ENCODE results near the gene VAMP5.
"Not testable (repeated sequence)": the region's sequence is repeated elsewhere in the genome, so short reads cannot be mapped to it uniquely, and the experiment has no call there.

The VAMP5 gene

GRCh38 chr2:85554980-85555612 lies 29.1 kb upstream of the VAMP5 start:
- Histone ChIP-seq H3K79me1 (ENCODE audit: low read length) (peaks cover 16% of the 10 kb centered on the region), H3K79me2 (ENCODE audit: control insufficient read depth, insufficient read depth, low read length) (peaks cover 11% of the 10 kb centered on the region), H3K56ac (ENCODE audit: low read length) (no peak overlapping the region), H3K18ac (ENCODE audit: low read length) (no peak overlapping the region), H3K4me1 (ENCODE audit: control insufficient read depth, low read depth, low read length) (no peaks in the 10 kb centered on the region), H3K4me3 (ENCODE audit: low read length) (no peak overlapping the region), H3K9ac (ENCODE audit: low read length) (no peak overlapping the region), H4K8ac (ENCODE audit: low read depth, low read length) (no peak overlapping the region), H2AK5ac (ENCODE audit: low read length) (no peak overlapping the region), H3K4me2 (ENCODE audit: low read length) (no peak overlapping the region), H3K27ac (ENCODE audit: low read depth, low read length) (no peak overlapping the region), H2BK120ac (ENCODE audit: low read depth, low read length) (no peak overlapping the region), H2BK15ac (replicated peaks; ENCODE audit: low read depth) (no peak overlapping the region), H3K23ac (ENCODE audit: low read length) (no peak overlapping the region), H4K5ac (ENCODE audit: low read length) (no peak overlapping the region), H2BK5ac (ENCODE audit: low read length) (no peak overlapping the region), H3K36me3 (ENCODE audit: control insufficient read depth, insufficient read depth, low read length) (peaks cover 21% of the 10 kb centered on the region), H3K4ac (ENCODE audit: low read depth, low read length) (no peak overlapping the region), H3K27me3 (ENCODE audit: insufficient read depth, low read length, poor library complexity) (no peaks in the 10 kb centered on the region)
- DNase-seq = no peak
- no CpG with 5 or more reads among the region's 3 CpGs for WGBS (ENCODE audit: extremely low coverage, insufficient coverage, low lambda C conversion rate)

- H3K9ac ChIP-seq (ENCODE audit: low read length) = no peak overlapping the region
- H4K5ac ChIP-seq (ENCODE audit: low read length) = no peak overlapping the region
- H2BK5ac ChIP-seq (ENCODE audit: low read length) = no peak overlapping the region
- no peaks in the 10 kb centered on the region for H3K27me3 ChIP-seq (ENCODE audit: insufficient read depth, low read length, poor library complexity)
- peaks cover 18% of the 10 kb centered on the region for H3K79me2 ChIP-seq (ENCODE audit: control insufficient read depth, insufficient read depth, low read length)
- no peak overlapping the region for H3K56ac ChIP-seq (ENCODE audit: low read length)
- no peak overlapping the region for H3K27ac ChIP-seq (ENCODE audit: low read depth, low read length)
- no peak overlapping the region for H2AK5ac ChIP-seq (ENCODE audit: low read length)
- no peak overlapping the region for H3K4ac ChIP-seq (ENCODE audit: low read depth, low read length)
- no peak overlapping the region for H3K4me3 ChIP-seq (ENCODE audit: low read length)
- no peaks in the 10 kb centered on the region for H3K4me1 ChIP-seq (ENCODE audit: control insufficient read depth, low read depth, low read length)
- H3K36me3 ChIP-seq (ENCODE audit: control insufficient read depth, insufficient read depth, low read length) = peaks cover 11% of the 10 kb centered on the region
- WGBS (ENCODE audit: extremely low coverage, insufficient coverage, low lambda C conversion rate) = no CpG with 5 or more reads among the region's 5 CpGs
- no peak overlapping the region for H4K8ac ChIP-seq (ENCODE audit: low read depth, low read length)
- no peak for DNase-seq
- H3K79me1 ChIP-seq (ENCODE audit: low read length) = peaks cover 17% of the 10 kb centered on the region
- no peak overlapping the region for H2BK120ac ChIP-seq (ENCODE audit: low read depth, low read length)
- H3K18ac ChIP-seq (ENCODE audit: low read length) = no peak overlapping the region
- H3K4me2 ChIP-seq (ENCODE audit: low read length) = no peak overlapping the region
- no peak overlapping the region for H3K23ac ChIP-seq (ENCODE audit: low read length)
- H2BK15ac ChIP-seq (replicated peaks; ENCODE audit: low read depth) = no peak overlapping the region
These were observed 27.1 kb upstream of the VAMP5 start for GRCh38 chr2:85557130-85557529.

GRCh38 chr2:85558160-85558559 lies 26.1 kb upstream of the VAMP5 start:
- H3K79me1 ChIP-seq (ENCODE audit: low read length) = peaks cover 17% of the 10 kb centered on the region
- no peak overlapping the region for H3K23ac ChIP-seq (ENCODE audit: low read length)
- H3K9ac ChIP-seq (ENCODE audit: low read length) = no peak overlapping the region
- H2BK5ac ChIP-seq (ENCODE audit: low read length) = no peak overlapping the region
- no peak overlapping the region for H2AK5ac ChIP-seq (ENCODE audit: low read length)
- H3K79me2 ChIP-seq (ENCODE audit: control insufficient read depth, insufficient read depth, low read length) = peaks cover 18% of the 10 kb centered on the region
- no peak overlapping the region for H3K27ac ChIP-seq (ENCODE audit: low read depth, low read length)
- no peak for DNase-seq
- H3K4me3 ChIP-seq (ENCODE audit: low read length) = no peak overlapping the region
- no peak overlapping the region for H4K8ac ChIP-seq (ENCODE audit: low read depth, low read length)
- peaks cover 6% of the 10 kb centered on the region for H3K36me3 ChIP-seq (ENCODE audit: control insufficient read depth, insufficient read depth, low read length)
- H3K4ac ChIP-seq (ENCODE audit: low read depth, low read length) = no peak overlapping the region
- H3K4me2 ChIP-seq (ENCODE audit: low read length) = no peak overlapping the region
- no peaks in the 10 kb centered on the region for H3K4me1 ChIP-seq (ENCODE audit: control insufficient read depth, low read depth, low read length)
- WGBS (ENCODE audit: extremely low coverage, insufficient coverage, low lambda C conversion rate) = no CpG with 5 or more reads among the region's 1 CpG
- no peak overlapping the region for H2BK15ac ChIP-seq (replicated peaks; ENCODE audit: low read depth)
- H2BK120ac ChIP-seq (ENCODE audit: low read depth, low read length) = no peak overlapping the region
- H3K56ac ChIP-seq (ENCODE audit: low read length) = no peak overlapping the region
- H4K5ac ChIP-seq (ENCODE audit: low read length) = no peak overlapping the region
- H3K18ac ChIP-seq (ENCODE audit: low read length) = no peak overlapping the region
- H3K27me3 ChIP-seq (ENCODE audit: insufficient read depth, low read length, poor library complexity) = no peaks in the 10 kb centered on the region

- Histone ChIP-seq H3K79me1 (ENCODE audit: low read length) (peaks cover 17% of the 10 kb centered on the region), H3K4me2 (ENCODE audit: low read length) (peak overlapping the region; percentile 94), H3K4me3 (ENCODE audit: low read length) (peak overlapping the region; percentile 57), H3K56ac (ENCODE audit: low read length) (peak overlapping the region; percentile 78), H3K9ac (ENCODE audit: low read length) (peak overlapping the region; percentile 70), H3K79me2 (ENCODE audit: control insufficient read depth, insufficient read depth, low read length) (peaks cover 18% of the 10 kb centered on the region)
- DNase-seq; H2BK120ac ChIP-seq (ENCODE audit: low read depth, low read length); H3K4me1 ChIP-seq (ENCODE audit: control insufficient read depth, low read depth, low read length); H3K27ac ChIP-seq (ENCODE audit: low read depth, low read length); H3K36me3 ChIP-seq (ENCODE audit: control insufficient read depth, insufficient read depth, low read length); H3K23ac ChIP-seq (ENCODE audit: low read length); H4K5ac ChIP-seq (ENCODE audit: low read length); H2AK5ac ChIP-seq (ENCODE audit: low read length); H3K4ac ChIP-seq (ENCODE audit: low read depth, low read length); H4K8ac ChIP-seq (ENCODE audit: low read depth, low read length); H3K27me3 ChIP-seq (ENCODE audit: insufficient read depth, low read length, poor library complexity); H2BK15ac ChIP-seq (replicated peaks; ENCODE audit: low read depth); H3K18ac ChIP-seq (ENCODE audit: low read length); H2BK5ac ChIP-seq (ENCODE audit: low read length): not testable (repeated sequence)
- whole genome bisulfite sequencing (ENCODE audit: extremely low coverage, insufficient coverage, low lambda C conversion rate) = no CpG with 5 or more reads among the region's 12 CpGs
These were observed 23.9 kb upstream of the VAMP5 start for GRCh38 chr2:85560403-85560726.

GRCh38 chr2:85560812-85561279 lies 23.4 kb upstream of the VAMP5 start:
- peak overlapping the region; percentile 57 for H3K4me3 ChIP-seq (ENCODE audit: low read length)
- H3K27ac ChIP-seq (ENCODE audit: low read depth, low read length) = no peak overlapping the region
- peaks cover 18% of the 10 kb centered on the region for H3K79me2 ChIP-seq (ENCODE audit: control insufficient read depth, insufficient read depth, low read length)
- peaks cover 1% of the 10 kb centered on the region for H3K36me3 ChIP-seq (ENCODE audit: control insufficient read depth, insufficient read depth, low read length)
- no peak overlapping the region for H2AK5ac ChIP-seq (ENCODE audit: low read length)
- no peak for DNase-seq
- H3K79me1 ChIP-seq (ENCODE audit: low read length) = peaks cover 17% of the 10 kb centered on the region
- H3K4me2 ChIP-seq (ENCODE audit: low read length) = peak overlapping the region; percentile 94
- no peak overlapping the region for H2BK120ac ChIP-seq (ENCODE audit: low read depth, low read length)
- no peak overlapping the region for H4K8ac ChIP-seq (ENCODE audit: low read depth, low read length)
- peak overlapping the region; percentile 78 for H3K56ac ChIP-seq (ENCODE audit: low read length)
- H4K5ac ChIP-seq (ENCODE audit: low read length) = no peak overlapping the region
- no peaks in the 10 kb centered on the region for H3K4me1 ChIP-seq (ENCODE audit: control insufficient read depth, low read depth, low read length)
- H3K27me3 ChIP-seq (ENCODE audit: insufficient read depth, low read length, poor library complexity) = no peaks in the 10 kb centered on the region
- H3K18ac ChIP-seq (ENCODE audit: low read length) = peak overlapping the region; percentile 77
- H3K4ac ChIP-seq (ENCODE audit: low read depth, low read length) = peak overlapping the region; percentile 78
- WGBS (ENCODE audit: extremely low coverage, insufficient coverage, low lambda C conversion rate) = no CpG with 5 or more reads among the region's 14 CpGs
- no peak overlapping the region for H2BK5ac ChIP-seq (ENCODE audit: low read length)
- peak overlapping the region; percentile 70 for H3K9ac ChIP-seq (ENCODE audit: low read length)
- no peak overlapping the region for H2BK15ac ChIP-seq (replicated peaks; ENCODE audit: low read depth)
- no peak overlapping the region for H3K23ac ChIP-seq (ENCODE audit: low read length)

Measured in mesendoderm (in vitro differentiated cells).